Measurements from ENCODE around the gene PLEKHM3.
A peak's percentile ranks its signal among the peaks of the same experiment; 100 is the strongest.

Gene PLEKHM3

GRCh38 chr2:207905546-207905945 lies 119.8 kb downstream of the PLEKHM3 start:
- no peak for DNase-seq (ENCODE audit: extremely low spot score)
- no peak for TF ChIP-seq ARNT (IDR thresholded peaks at IDR 0.05)
- TF ChIP-seq ELF4 (IDR thresholded peaks at IDR 0.05): no peak
- TF ChIP-seq FOXM1 (IDR thresholded peaks at IDR 0.05; ENCODE audit: borderline replicate concordance): no peak
- no peak for TF ChIP-seq FOXK2 (IDR thresholded peaks at IDR 0.05)
- no peak for TF ChIP-seq BHLHE40 (IDR thresholded peaks at IDR 0.05; ENCODE audit: borderline replicate concordance)
- no peak for TF ChIP-seq L3MBTL2 (conservative IDR thresholded peaks at IDR 0.05)
- TF ChIP-seq SUZ12 (IDR thresholded peaks at IDR 0.05): no peak
- no peak for TF ChIP-seq PKNOX1 (IDR thresholded peaks at IDR 0.05)
- no peak for TF ChIP-seq LEF1 (IDR thresholded peaks at IDR 0.05; ENCODE audit: borderline replicate concordance)
- TF ChIP-seq SP1 (IDR thresholded peaks at IDR 0.05): no peak
- no peak for TF ChIP-seq ZNF384 (IDR thresholded peaks at IDR 0.05)
- TF ChIP-seq HDGF (IDR thresholded peaks at IDR 0.05; ENCODE audit: borderline replicate concordance): no peak
- TF ChIP-seq FOXA1 (IDR thresholded peaks at IDR 0.05): no peak
- no peak for TF ChIP-seq TARDBP (IDR thresholded peaks at IDR 0.05)
- ChIA-PET POLR2A (no interaction called here), CTCF (no interaction called here)

- TF ChIP-seq BHLHE40 (IDR thresholded peaks at IDR 0.05; ENCODE audit: borderline replicate concordance) (no peak), ELF4 (IDR thresholded peaks at IDR 0.05) (no peak)
- POLR2A ChIA-PET: no interaction called here
- CTCF ChIA-PET: no interaction called here
- DNase-seq (ENCODE audit: extremely low spot score): no peak
Observed at GRCh38 chr2:207903236-207903635, 122.1 kb downstream of the PLEKHM3 start.

GRCh38 chr2:207902821-207903220 lies 122.5 kb downstream of the PLEKHM3 start:
- POLR2A ChIA-PET: no interaction called here
- CTCF ChIA-PET: no interaction called here
- DNase-seq (ENCODE audit: extremely low spot score): no peak
- no peak for TF ChIP-seq SUZ12 (IDR thresholded peaks at IDR 0.05)
- no peak for TF ChIP-seq HDGF (IDR thresholded peaks at IDR 0.05; ENCODE audit: borderline replicate concordance)
- TF ChIP-seq SP1 (IDR thresholded peaks at IDR 0.05): no peak
- no peak for TF ChIP-seq BHLHE40 (IDR thresholded peaks at IDR 0.05; ENCODE audit: borderline replicate concordance)
- no peak for TF ChIP-seq ARNT (IDR thresholded peaks at IDR 0.05)
- TF ChIP-seq ZNF384 (IDR thresholded peaks at IDR 0.05): no peak
- no peak for TF ChIP-seq NFRKB (IDR thresholded peaks at IDR 0.05)
- TF ChIP-seq FOXK2 (IDR thresholded peaks at IDR 0.05): no peak
- no peak for TF ChIP-seq ELF4 (IDR thresholded peaks at IDR 0.05)
- TF ChIP-seq PKNOX1 (IDR thresholded peaks at IDR 0.05): no peak
- TF ChIP-seq FOXM1 (IDR thresholded peaks at IDR 0.05; ENCODE audit: borderline replicate concordance): no peak

GRCh38 chr2:207901829-207902228 lies 123.5 kb downstream of the PLEKHM3 start:
- ChIA-PET CTCF (no interaction called here), POLR2A (no interaction called here)
- no peak for DNase-seq (ENCODE audit: extremely low spot score)
- TF ChIP-seq FOXM1 (IDR thresholded peaks at IDR 0.05; ENCODE audit: borderline replicate concordance) (no peak), FOXK2 (IDR thresholded peaks at IDR 0.05) (no peak), ZNF384 (IDR thresholded peaks at IDR 0.05) (no peak), CTBP1 (IDR thresholded peaks at IDR 0.05; ENCODE audit: borderline replicate concordance) (no peak)

- ChIA-PET POLR2A (no interaction called here), CTCF (no interaction called here)
- TF ChIP-seq ZNF384 (IDR thresholded peaks at IDR 0.05) (no peak), PKNOX1 (IDR thresholded peaks at IDR 0.05) (peak; percentile 53)
- no peak for DNase-seq (ENCODE audit: extremely low spot score)
Observed at GRCh38 chr2:207901401-207901800, 123.9 kb downstream of the PLEKHM3 start.

- CTCF ChIA-PET: no interaction called here
- POLR2A ChIA-PET: no interaction called here
- DNase-seq (ENCODE audit: extremely low spot score): no peak
- TF ChIP-seq TARDBP (IDR thresholded peaks at IDR 0.05) (no peak), SP1 (IDR thresholded peaks at IDR 0.05) (no peak), FOXM1 (IDR thresholded peaks at IDR 0.05; ENCODE audit: borderline replicate concordance) (no peak), PKNOX1 (IDR thresholded peaks at IDR 0.05) (no peak), FOXA1 (IDR thresholded peaks at IDR 0.05) (no peak), ZNF384 (IDR thresholded peaks at IDR 0.05) (no peak), FOXK2 (IDR thresholded peaks at IDR 0.05) (no peak), L3MBTL2 (conservative IDR thresholded peaks at IDR 0.05) (no peak), NFRKB (IDR thresholded peaks at IDR 0.05) (no peak), HDGF (IDR thresholded peaks at IDR 0.05; ENCODE audit: borderline replicate concordance) (no peak), CTBP1 (IDR thresholded peaks at IDR 0.05; ENCODE audit: borderline replicate concordance) (no peak), ELF4 (IDR thresholded peaks at IDR 0.05) (no peak), SUZ12 (IDR thresholded peaks at IDR 0.05) (no peak), ARNT (IDR thresholded peaks at IDR 0.05) (no peak), BHLHE40 (IDR thresholded peaks at IDR 0.05; ENCODE audit: borderline replicate concordance) (no peak), LEF1 (IDR thresholded peaks at IDR 0.05; ENCODE audit: borderline replicate concordance) (no peak)
Observed at GRCh38 chr2:207898354-207898695, 127.0 kb downstream of the PLEKHM3 start.

All from HEK293T (cell line).